SU-DHL-6 (cell line): ENCODE results near the gene SLC9A7.

Experiments used
- H2AFZ ChIP-seq: fragments of 200-600 bp; sonication (generic); 2 replicates; pipeline ENCODE4 v1.6.1; 2014; ENCODE audit warnings: low read depth, mild to moderate bottlenecking, moderate library complexity, mixed read lengths, antibody characterized with exemption, low read length; ENCODE audit not compliant: severe bottlenecking
- H3F3A ChIP-seq: fragments of 200-600 bp; shearing (Covaris generic); 2 replicates; pipeline ENCODE4 v1.6.0; 2016; ENCODE audit warnings: antibody characterized with exemption, mild to moderate bottlenecking; ENCODE audit not compliant: insufficient read depth
- H3K27ac ChIP-seq: fragments of 200-600 bp; sonication (generic); 2 replicates; pipeline ENCODE4 v1.5.1; 2016; ENCODE audit warnings: low read depth, mild to moderate bottlenecking, low read length, moderate library complexity, mixed read lengths
- H3K27me3 ChIP-seq: fragments of 200-600 bp; sonication (generic), shearing (Covaris generic); 2 replicates; pipeline ENCODE4 v1.6.0; 2014; ENCODE audit warnings: mild to moderate bottlenecking, low read length
- H3K36me3 ChIP-seq: fragments of 200-600 bp; sonication (generic); 2 replicates; pipeline ENCODE4 v1.6.1; 2014; ENCODE audit warnings: mild to moderate bottlenecking, low read length, mixed read lengths
- H3K4me2 ChIP-seq: fragments of 300-600, 200-600 bp; shearing (Covaris generic), sonication (generic); 2 replicates; pipeline ENCODE4 v1.6.0; 2014; ENCODE audit warnings: low read length, low read depth, mild to moderate bottlenecking; ENCODE audit not compliant: poor library complexity, severe bottlenecking
- H3K4me3 ChIP-seq: fragments of 200-600 bp; sonication (generic); 2 replicates; pipeline ENCODE4 v1.5.1; 2014; ENCODE audit warnings: antibody characterized with exemption, low read length, mild to moderate bottlenecking, mixed read lengths; ENCODE audit not compliant: insufficient read depth, poor library complexity, severe bottlenecking
- H3K79me2 ChIP-seq: fragments of 200-600 bp; sonication (generic); 2 replicates; pipeline ENCODE4 v1.6.1; 2014; ENCODE audit warnings: mild to moderate bottlenecking, low read length, moderate library complexity; ENCODE audit not compliant: insufficient read depth
- H3K9ac ChIP-seq: fragments of 200-600 bp; sonication (generic); 2 replicates; pipeline ENCODE4 v1.7.0; 2014; ENCODE audit warnings: mild to moderate bottlenecking, low read length
- H3K9me2 ChIP-seq: fragments of 200-600 bp; sonication (generic); replicated peaks from 2 replicates; pipeline ENCODE4 v1.6.1; 2014; ENCODE audit warnings: low read length; ENCODE audit not compliant: insufficient read depth
- H3K9me3 ChIP-seq: fragments of 200-600 bp; sonication (generic); 2 replicates; pipeline ENCODE4 v1.6.1; 2014; ENCODE audit warnings: low read length, mixed read lengths; ENCODE audit not compliant: insufficient read depth
- H4K20me1 ChIP-seq: fragments of 200-600 bp; sonication (generic); 2 replicates; pipeline ENCODE4 v1.6.1; 2014; ENCODE audit warnings: low read depth, mild to moderate bottlenecking, antibody characterized with exemption, low read length, moderate library complexity, mixed read lengths
- CTCF ChIP-seq: fragments of 200-600 bp; sonication (generic); IDR thresholded peaks from one replicate; pipeline ENCODE4 v1.5.1; 2017; ENCODE audit warnings: antibody characterized with exemption, mild to moderate bottlenecking, low read length, moderate library complexity; ENCODE audit not compliant: insufficient read depth, poor library complexity, severe bottlenecking
- EZH2phosphoT487 ChIP-seq: fragments of 200-600 bp; sonication (generic), shearing (Covaris generic); conservative IDR thresholded peaks from 2 replicates; pipeline ENCODE4 v1.6.1; 2018; ENCODE audit warnings: mild to moderate bottlenecking, antibody characterized with exemption, low read length, moderate library complexity, mixed read lengths

SLC9A7 gene

GRCh38 chrX:46683048-46683447 lies 75.9 kb downstream of the SLC9A7 start:
- no peak overlapping the region for H3K9ac ChIP-seq
- H4K20me1 ChIP-seq = no peaks in the 10 kb centered on the region
- peaks cover 66% of the 10 kb centered on the region for H3K79me2 ChIP-seq
- no peak overlapping the region for H2AFZ ChIP-seq
- no peaks in the 10 kb centered on the region for H3K9me3 ChIP-seq
- no peaks in the 10 kb centered on the region for H3K9me2 ChIP-seq
- no peak overlapping the region for H3K4me2 ChIP-seq
- peaks cover 13% of the 10 kb centered on the region; the same call in 1 of the 2 replicates for H3K36me3 ChIP-seq
- H3F3A ChIP-seq = peaks cover 7% of the 10 kb centered on the region; the same call in 1 of the 2 replicates
- no peak for TF ChIP-seq CTCF
- no peak for TF ChIP-seq EZH2phosphoT487
- no peak overlapping the region for H3K4me3 ChIP-seq
- H3K27ac ChIP-seq = no peak overlapping the region
- no peaks in the 10 kb centered on the region for H3K27me3 ChIP-seq

GRCh38 chrX:46681849-46682248 lies 77.1 kb downstream of the SLC9A7 start:
- Histone ChIP-seq H3K79me2 (peaks cover 56% of the 10 kb centered on the region), H3K27ac (no peak overlapping the region), H3K9me2 (no peaks in the 10 kb centered on the region), H3K4me3 (no peak overlapping the region), H2AFZ (no peak overlapping the region), H4K20me1 (no peaks in the 10 kb centered on the region), H3K4me2 (no peak overlapping the region), H3K9me3 (no peaks in the 10 kb centered on the region), H3K36me3 (peaks cover 13% of the 10 kb centered on the region; the same call in 1 of the 2 replicates), H3K9ac (no peak overlapping the region), H3K27me3 (no peaks in the 10 kb centered on the region), H3F3A (peaks cover 4% of the 10 kb centered on the region; the same call in 1 of the 2 replicates)
- no peak for TF ChIP-seq CTCF
- TF ChIP-seq EZH2phosphoT487 = no peak

- Histone ChIP-seq H3F3A (no peaks in the 10 kb centered on the region), H3K4me2 (no peak overlapping the region), H2AFZ (no peak overlapping the region), H3K36me3 (peaks cover 13% of the 10 kb centered on the region; the same call in 1 of the 2 replicates), H3K9ac (no peak overlapping the region), H3K79me2 (peaks cover 22% of the 10 kb centered on the region; the same call in 1 of the 2 replicates), H3K27ac (no peak overlapping the region), H3K4me3 (no peak overlapping the region), H3K9me3 (no peaks in the 10 kb centered on the region), H3K9me2 (no peaks in the 10 kb centered on the region), H4K20me1 (no peaks in the 10 kb centered on the region), H3K27me3 (no peaks in the 10 kb centered on the region)
- TF ChIP-seq CTCF = no peak
These were observed 80.7 kb downstream of the SLC9A7 start for GRCh38 chrX:46678232-46678631.
